ENCODE results near the gene CHRD. TPM values are rescaled to one million over a fixed set of nuclear protein-coding genes. Genes with fewer than 3 reads are reported as not detected.
A peak's percentile ranks its signal among the peaks of the same experiment; 100 is the strongest.

Gene CHRD
- total and polyA plus RNA-seq, 9 of the 15 experiments (the other 6 are each of a cell fraction or from before 2014, with no cell fraction given) = 0.11 to 1.3 (median 0.59) TPM; not detected in 3

DNA sequence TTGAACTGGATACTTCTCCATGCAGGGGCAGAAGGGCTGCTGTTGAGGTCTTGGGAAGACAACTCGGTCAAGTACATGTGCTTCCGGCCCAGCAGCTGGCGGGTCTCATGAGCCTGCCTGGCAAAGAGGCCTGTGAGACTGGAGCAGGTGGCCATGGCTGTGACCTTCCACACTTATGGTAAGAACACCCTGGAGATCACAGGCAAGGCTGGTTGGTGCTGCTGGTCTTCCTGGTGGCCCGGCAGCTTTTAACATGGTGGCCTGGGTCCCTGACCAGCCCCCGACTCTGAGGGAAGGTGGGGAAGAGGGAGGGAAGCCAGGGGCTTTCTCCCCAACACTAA is 15.4 kb downstream of the CHRD start:
- Histone ChIP-seq H3K36me3 (ENCODE audit: control insufficient read depth, insufficient read depth, low read length) (no peaks in the 10 kb centered on the region), H2AFZ (ENCODE audit: low read depth, low read length) (no peak overlapping the region), H3K9me3 (replicated peaks; ENCODE audit: control insufficient read depth, insufficient read depth, low read depth, low read length) (no peaks in the 10 kb centered on the region), H3K79me2 (ENCODE audit: control insufficient read depth, insufficient read depth, low read length) (no peaks in the 10 kb centered on the region), H4K20me1 (replicated peaks; ENCODE audit: control insufficient read depth, insufficient read depth, low read length) (no peaks in the 10 kb centered on the region), H3K4me1 (replicated peaks in 1 of 2; ENCODE audit: control insufficient read depth in 2 of 2, insufficient read depth in 2 of 2, low read length in 2 of 2) (no peaks in the 10 kb centered on the region), H3K27ac (ENCODE audit: extremely low read depth, low read depth, low read length) (no peak overlapping the region), H3K4me3 (no peak overlapping the region), H3K9me1 (ENCODE audit: control insufficient read depth, insufficient read depth, low read length) (no peaks in the 10 kb centered on the region), H3K27me3 (ENCODE audit: control insufficient read depth in 2 of 2, insufficient read depth in 2 of 2, low read length in 2 of 2) (peaks cover 48 to 66% of the 10 kb centered on the region in 2 experiments), H3K9ac (ENCODE audit: insufficient read depth in 1 of 2, low read depth in 2 of 2, low read length in 2 of 2) (0 out of 4 replicates have a peak overlapping the region, but pooled peaks of 1 of the 2 experiments have one; percentile 20), H3K4me2 (ENCODE audit: insufficient read depth, low read length) (no peak overlapping the region)
- TF ChIP-seq GABPB2 (CRISPR knock-in tag; conservative IDR thresholded peaks at IDR 0.05) (no peak), POLR2AphosphoS5 (IDR thresholded peaks at IDR 0.05; ENCODE audit: control insufficient read depth, insufficient read depth, low read depth, low read length) (no peak), PTTG1 (tag; IDR thresholded peaks at IDR 0.05; ENCODE audit: low read depth) (no peak), NONO (IDR thresholded peaks at IDR 0.05; ENCODE audit: low read depth in 2 of 2, low read length in 1 of 2) (no peak), ZNF561 (CRISPR knock-in tag; conservative IDR thresholded peaks at IDR 0.05) (no peak), HEY1 (CRISPR knock-in tag; IDR thresholded peaks at IDR 0.05; ENCODE audit: borderline replicate concordance) (no peak), LCOR (CRISPR knock-in tag; IDR thresholded peaks at IDR 0.05) (no peak), CHD4 (IDR thresholded peaks at IDR 0.05; ENCODE audit: insufficient read depth, insufficient replicate concordance, low read depth, low read length, poor library complexity, severe bottlenecking) (no peak), KLF1 (tag; IDR thresholded peaks at IDR 0.05) (no peak), SMAD1 (IDR thresholded peaks at IDR 0.05; ENCODE audit: low read depth, low read length, partially characterized antibody) (no peak), SAFB (IDR thresholded peaks at IDR 0.05; ENCODE audit: borderline replicate concordance, low read depth, low read length) (no peak)
- TF ChIP-seq, protein P1, sequence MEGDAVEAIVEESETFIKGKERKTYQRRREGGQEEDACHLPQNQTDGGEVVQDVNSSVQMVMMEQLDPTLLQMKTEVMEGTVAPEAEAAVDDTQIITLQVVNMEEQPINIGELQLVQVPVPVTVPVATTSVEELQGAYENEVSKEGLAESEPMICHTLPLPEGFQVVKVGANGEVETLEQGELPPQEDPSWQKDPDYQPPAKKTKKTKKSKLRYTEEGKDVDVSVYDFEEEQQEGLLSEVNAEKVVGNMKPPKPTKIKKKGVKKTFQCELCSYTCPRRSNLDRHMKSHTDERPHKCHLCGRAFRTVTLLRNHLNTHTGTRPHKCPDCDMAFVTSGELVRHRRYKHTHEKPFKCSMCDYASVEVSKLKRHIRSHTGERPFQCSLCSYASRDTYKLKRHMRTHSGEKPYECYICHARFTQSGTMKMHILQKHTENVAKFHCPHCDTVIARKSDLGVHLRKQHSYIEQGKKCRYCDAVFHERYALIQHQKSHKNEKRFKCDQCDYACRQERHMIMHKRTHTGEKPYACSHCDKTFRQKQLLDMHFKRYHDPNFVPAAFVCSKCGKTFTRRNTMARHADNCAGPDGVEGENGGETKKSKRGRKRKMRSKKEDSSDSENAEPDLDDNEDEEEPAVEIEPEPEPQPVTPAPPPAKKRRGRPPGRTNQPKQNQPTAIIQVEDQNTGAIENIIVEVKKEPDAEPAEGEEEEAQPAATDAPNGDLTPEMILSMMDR (IDR thresholded peaks at IDR 0.05 in 2 of 3, conservative IDR thresholded peaks at IDR 0.05 in 1 of 3; ENCODE audit: insufficient read depth in 2 of 3, low read depth in 1 of 3, low read length in 3 of 3) = no peak
- no peak for ATAC-seq
- in situ Hi-C loops (cut with MboI) (no loop called here), intact Hi-C loops (cut with micrococcal nuclease) (no loop called here)
- 3% methylated on average over 5 of the region's 5 CpGs for WGBS (ENCODE audit: insufficient coverage, low coverage, missing lambda C conversion rate)
- no peak for DNase-seq (ENCODE audit: extremely low read depth in 1 of 4, low spot score in 3 of 4)
- no TSS peak for BruUV-seq (replicated peaks)
- POLR2A ChIA-PET = interaction anchor here (0.9 kb wide), 1 partner anchor 9 kb away, joined by 3 read pairs; no protein-coding TSS in a partner anchor
- CTCF ChIA-PET (ENCODE audit: low intra/inter-chr PET ratio) = no interaction called here
- FAIRE-seq = no peak

All from K562 (cell line).